PC-3 (cell line): ENCODE measurements around the gene ZNF195.

Experiments
- EZH2 ChIP-seq: fragments of 300-600 bp; sonication (generic); IDR thresholded peaks from one replicate; pipeline ENCODE4 v1.6.1; 2017; ENCODE audit warnings: antibody characterized with exemption, mild to moderate bottlenecking, low read length; ENCODE audit not compliant: unreplicated experiment
- EZH2phosphoT487 ChIP-seq: fragments of 300-600 bp; sonication (generic); IDR thresholded peaks from 2 replicates; pipeline ENCODE4 v1.6.1; 2018; ENCODE audit warnings: mild to moderate bottlenecking, antibody characterized with exemption, low read length, borderline replicate concordance
- TF ChIP-seq, protein P1 (sequence below): fragments of 300-600 bp; sonication (generic); conservative IDR thresholded peaks from 2 replicates; pipeline ENCODE4 v1.5.1; 2017; ENCODE audit warnings: antibody characterized with exemption, low read depth, mild to moderate bottlenecking, low read length

DNA sequence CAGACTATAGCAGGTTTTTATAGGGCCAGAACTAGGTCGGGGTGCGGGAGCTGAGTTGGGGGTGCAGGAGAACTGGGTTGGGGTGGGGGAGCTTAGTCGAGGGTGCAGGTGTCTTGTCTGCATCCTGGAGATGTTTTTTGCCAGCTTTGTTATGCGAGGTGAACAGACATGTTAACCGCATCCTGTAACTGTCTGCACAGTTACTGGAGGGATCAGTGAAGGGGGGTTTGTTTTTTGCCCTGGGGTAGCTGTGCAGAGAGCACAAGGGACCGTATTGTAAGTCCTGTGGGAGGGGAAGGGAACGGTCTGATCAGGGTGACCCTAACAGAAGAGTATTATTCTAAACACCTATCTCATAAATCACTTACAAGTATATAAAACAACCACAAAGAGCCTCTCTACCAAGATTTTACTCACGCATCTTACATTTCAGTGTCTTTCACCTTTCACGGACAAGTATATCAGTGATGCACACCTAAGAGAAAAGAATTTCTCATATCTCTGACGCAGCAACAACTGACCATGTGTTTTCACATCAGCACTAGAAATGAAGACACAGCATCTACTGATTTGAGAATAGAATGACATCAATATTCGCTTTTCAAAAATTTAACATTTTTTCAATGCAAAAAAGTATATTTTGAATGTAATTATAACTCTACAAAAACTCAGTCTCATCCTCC, 20.8 kb downstream of the ZNF195 start:
- TF ChIP-seq, protein P1, sequence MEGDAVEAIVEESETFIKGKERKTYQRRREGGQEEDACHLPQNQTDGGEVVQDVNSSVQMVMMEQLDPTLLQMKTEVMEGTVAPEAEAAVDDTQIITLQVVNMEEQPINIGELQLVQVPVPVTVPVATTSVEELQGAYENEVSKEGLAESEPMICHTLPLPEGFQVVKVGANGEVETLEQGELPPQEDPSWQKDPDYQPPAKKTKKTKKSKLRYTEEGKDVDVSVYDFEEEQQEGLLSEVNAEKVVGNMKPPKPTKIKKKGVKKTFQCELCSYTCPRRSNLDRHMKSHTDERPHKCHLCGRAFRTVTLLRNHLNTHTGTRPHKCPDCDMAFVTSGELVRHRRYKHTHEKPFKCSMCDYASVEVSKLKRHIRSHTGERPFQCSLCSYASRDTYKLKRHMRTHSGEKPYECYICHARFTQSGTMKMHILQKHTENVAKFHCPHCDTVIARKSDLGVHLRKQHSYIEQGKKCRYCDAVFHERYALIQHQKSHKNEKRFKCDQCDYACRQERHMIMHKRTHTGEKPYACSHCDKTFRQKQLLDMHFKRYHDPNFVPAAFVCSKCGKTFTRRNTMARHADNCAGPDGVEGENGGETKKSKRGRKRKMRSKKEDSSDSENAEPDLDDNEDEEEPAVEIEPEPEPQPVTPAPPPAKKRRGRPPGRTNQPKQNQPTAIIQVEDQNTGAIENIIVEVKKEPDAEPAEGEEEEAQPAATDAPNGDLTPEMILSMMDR: no peak
- TF ChIP-seq EZH2 (no peak), EZH2phosphoT487 (no peak)
